OCI-LY7 (cell line): ENCODE results near the gene GRID2. TPM values are rescaled to one million over a fixed set of nuclear protein-coding genes. Genes with fewer than 3 reads are reported as not detected.

Experiments
- BruUV-seq: library from RNA; stranded (reverse); fragments of 400-500 nt; replicated peaks from 2 replicates; lab custom pipeline; 2021; lab: Mats Ljungman, UMichigan
- CTCF ChIA-PET: fragments of 300-600 bp; sonication (Branson Sonifier 250); formaldehyde crosslinking; loops from one replicate; lab custom pipeline; 2022; ENCODE audit warnings: antibody characterized with exemption; ENCODE audit not compliant: unreplicated experiment; lab: Charles Lee
- POLR2A ChIA-PET: fragments of 300-600 bp; sonication (Branson Sonifier 250); formaldehyde crosslinking; loops from one replicate; lab custom pipeline; 2022; ENCODE audit warnings: antibody characterized with exemption; lab: Charles Lee
- DNase-seq: peaks from one replicate; pipeline ENCODE4 v3.0.0-alpha.2; 2015; ENCODE audit warnings: low spot score
- H2AFZ ChIP-seq: fragments of 200-600 bp; sonication (generic), shearing (Covaris generic); 2 replicates; pipeline ENCODE4 v1.6.1; 2014; ENCODE audit warnings: mild to moderate bottlenecking, antibody characterized with exemption, low read length, moderate library complexity
- H3K27ac ChIP-seq: fragments of 200-600 bp; sonication (generic); 2 replicates; pipeline ENCODE4 v1.5.1; 2014; ENCODE audit warnings: mixed run types, low read depth, mild to moderate bottlenecking, moderate library complexity, low read length, inconsistent platforms; ENCODE audit not compliant: poor library complexity, severe bottlenecking
- H3K36me3 ChIP-seq: fragments of 200-600 bp; sonication (generic); 2 replicates; pipeline ENCODE4 v1.6.1; 2014; ENCODE audit warnings: mild to moderate bottlenecking, antibody characterized with exemption, low read length, moderate library complexity, mixed read lengths; ENCODE audit not compliant: insufficient read depth
- H3K4me1 ChIP-seq: fragments of 200-600 bp; sonication (generic); 2 replicates; pipeline ENCODE4 v1.5.1; 2014; ENCODE audit warnings: mild to moderate bottlenecking, low read length; ENCODE audit not compliant: insufficient read depth, poor library complexity, severe bottlenecking
- H3K4me2 ChIP-seq: fragments of 200-600 bp; sonication (generic); 2 replicates; pipeline ENCODE4 v1.6.1; 2014; ENCODE audit warnings: mild to moderate bottlenecking, low read length
- H3K4me3 ChIP-seq: fragments of 200-600 bp; sonication (generic); 2 replicates; pipeline ENCODE4 v1.5.1; 2014; ENCODE audit warnings: mild to moderate bottlenecking, low read depth, low read length; ENCODE audit not compliant: poor library complexity, severe bottlenecking
- H3K79me2 ChIP-seq: fragments of 200-600 bp; sonication (generic); 2 replicates; pipeline ENCODE4 v1.6.1; 2016; ENCODE audit warnings: low read depth, mild to moderate bottlenecking, low read length, moderate library complexity, mixed read lengths; ENCODE audit not compliant: insufficient read depth
- H3K9me2 ChIP-seq: fragments of 200-600 bp; sonication (generic); 2 replicates; pipeline ENCODE4 v1.6.1; 2016; ENCODE audit warnings: mild to moderate bottlenecking, low read length, mixed read lengths; ENCODE audit not compliant: insufficient read depth
- H3K9me3 ChIP-seq: fragments of 200-600 bp; sonication (generic); 2 replicates; pipeline ENCODE4 v1.6.1; 2014; ENCODE audit warnings: mild to moderate bottlenecking, mixed run types, low read length, mixed read lengths
- H4K20me1 ChIP-seq: fragments of 200-600 bp; sonication (generic); 2 replicates; pipeline ENCODE4 v1.6.1; 2014; ENCODE audit warnings: mild to moderate bottlenecking, antibody characterized with exemption, low read length, moderate library complexity, mixed read lengths; ENCODE audit not compliant: insufficient read depth
- EZH2phosphoT487 ChIP-seq: fragments of 200-600 bp; sonication (generic); IDR thresholded peaks from 2 replicates; pipeline ENCODE4 v1.6.1; 2018; ENCODE audit warnings: low read depth, borderline replicate concordance, mild to moderate bottlenecking, mixed run types, antibody characterized with exemption, low read length, moderate library complexity, mixed read lengths
- intact Hi-C: fragments of 100-400 bp; cut with micrococcal nuclease; formaldehyde crosslinking; loops from one replicate; pipeline ENCODE4 v1.10.0; 2022; ENCODE audit not compliant: unreplicated experiment
- total RNA-seq, 2 experiments: library from RNA; depleted of rRNA in 1 of 2; stranded (reverse); fragments of >200 nt in 1 of 2; shearing (Covaris generic) in 1 of 2; gene quantifications; 2 replicates each; pipeline ENCODE4 v1.2.3, GENCODE V29; 2014 to 2022
- TF ChIP-seq, protein P1 (sequence below): fragments of 200-600 bp; sonication (generic); conservative IDR thresholded peaks from 2 replicates; pipeline ENCODE4 v1.5.1; 2014; ENCODE audit warnings: mild to moderate bottlenecking, antibody characterized with exemption, low read length, moderate library complexity, mixed read lengths

GRID2 gene
- total RNA-seq, 2 experiments from 2014 or later, result not detected

DNA sequence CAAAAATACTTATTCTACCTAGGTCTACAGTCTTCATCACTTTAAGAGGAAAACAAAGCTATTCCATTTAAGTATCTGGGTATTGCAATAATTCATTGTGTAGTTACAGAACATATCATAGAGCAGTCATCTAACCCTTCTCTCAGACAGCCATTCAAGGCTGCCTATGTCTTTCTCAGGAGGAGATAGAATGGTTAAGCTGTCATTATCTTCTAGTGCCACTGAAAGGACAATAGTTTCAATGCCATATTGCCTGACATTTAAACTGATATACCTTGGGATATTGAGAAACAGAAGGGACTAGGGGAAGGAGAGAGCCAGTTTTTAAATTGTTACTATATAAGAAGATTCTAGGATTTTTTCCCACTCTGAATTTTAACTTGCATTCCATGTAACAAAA, 527.0 kb downstream of the GRID2 start:
- TF ChIP-seq EZH2phosphoT487, result no peak
- TF ChIP-seq, protein P1, sequence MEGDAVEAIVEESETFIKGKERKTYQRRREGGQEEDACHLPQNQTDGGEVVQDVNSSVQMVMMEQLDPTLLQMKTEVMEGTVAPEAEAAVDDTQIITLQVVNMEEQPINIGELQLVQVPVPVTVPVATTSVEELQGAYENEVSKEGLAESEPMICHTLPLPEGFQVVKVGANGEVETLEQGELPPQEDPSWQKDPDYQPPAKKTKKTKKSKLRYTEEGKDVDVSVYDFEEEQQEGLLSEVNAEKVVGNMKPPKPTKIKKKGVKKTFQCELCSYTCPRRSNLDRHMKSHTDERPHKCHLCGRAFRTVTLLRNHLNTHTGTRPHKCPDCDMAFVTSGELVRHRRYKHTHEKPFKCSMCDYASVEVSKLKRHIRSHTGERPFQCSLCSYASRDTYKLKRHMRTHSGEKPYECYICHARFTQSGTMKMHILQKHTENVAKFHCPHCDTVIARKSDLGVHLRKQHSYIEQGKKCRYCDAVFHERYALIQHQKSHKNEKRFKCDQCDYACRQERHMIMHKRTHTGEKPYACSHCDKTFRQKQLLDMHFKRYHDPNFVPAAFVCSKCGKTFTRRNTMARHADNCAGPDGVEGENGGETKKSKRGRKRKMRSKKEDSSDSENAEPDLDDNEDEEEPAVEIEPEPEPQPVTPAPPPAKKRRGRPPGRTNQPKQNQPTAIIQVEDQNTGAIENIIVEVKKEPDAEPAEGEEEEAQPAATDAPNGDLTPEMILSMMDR, result no peak
- Histone ChIP-seq H4K20me1 (no peaks in the 10 kb centered on the region), H3K27ac (no peak overlapping the region), H3K9me3 (no peaks in the 10 kb centered on the region), H3K36me3 (no peaks in the 10 kb centered on the region), H3K4me1 (no peaks in the 10 kb centered on the region), H2AFZ (no peak overlapping the region), H3K9me2 (no peaks in the 10 kb centered on the region), H3K79me2 (no peaks in the 10 kb centered on the region), H3K4me2 (no peak overlapping the region), H3K4me3 (no peak overlapping the region)
- BruUV-seq, result no TSS peak
- DNase-seq, result no peak
- intact Hi-C loops, result no loop called here
- POLR2A ChIA-PET, result no interaction called here
- CTCF ChIA-PET, result no interaction called here

- BruUV-seq, result no TSS peak
- Histone ChIP-seq H3K27ac (no peak overlapping the region), H3K4me3 (no peak overlapping the region), H3K9me2 (no peaks in the 10 kb centered on the region), H4K20me1 (no peaks in the 10 kb centered on the region), H3K4me1 (no peaks in the 10 kb centered on the region), H3K4me2 (no peak overlapping the region), H3K9me3 (no peaks in the 10 kb centered on the region), H3K36me3 (no peaks in the 10 kb centered on the region), H3K79me2 (no peaks in the 10 kb centered on the region), H2AFZ (no peak overlapping the region)
- POLR2A ChIA-PET, result interaction anchor here (0.9 kb wide), 1 partner anchor 8 kb away, joined by 4 read pairs; no protein-coding TSS in a partner anchor
- TF ChIP-seq, protein P1, result no peak
- no peak for TF ChIP-seq EZH2phosphoT487
- CTCF ChIA-PET, result no interaction called here
- DNase-seq, result no peak
- intact Hi-C loops, result no loop called here
These were observed 537.1 kb downstream of the GRID2 start for GRCh38 chr4:92840880-92841279.

GRCh38 chr4:92843784-92844183, 540.0 kb downstream of the GRID2 start:
- H3K9me3 ChIP-seq, result no peaks in the 10 kb centered on the region
- H3K4me3 ChIP-seq, result no peak overlapping the region
- H3K4me1 ChIP-seq, result no peaks in the 10 kb centered on the region
- no TSS peak for BruUV-seq
- H3K27ac ChIP-seq, result no peak overlapping the region
- H3K79me2 ChIP-seq, result no peaks in the 10 kb centered on the region
- ChIA-PET POLR2A (no interaction called here), CTCF (no interaction called here)
- H3K9me2 ChIP-seq, result no peaks in the 10 kb centered on the region
- no peak for TF ChIP-seq EZH2phosphoT487
- TF ChIP-seq, protein P1, result no peak
- no peak overlapping the region for H2AFZ ChIP-seq
- DNase-seq, result no peak
- H4K20me1 ChIP-seq, result no peaks in the 10 kb centered on the region
- H3K4me2 ChIP-seq, result no peak overlapping the region
- no peaks in the 10 kb centered on the region for H3K36me3 ChIP-seq
- intact Hi-C loops, result no loop called here
